GM08714 (cell line): ENCODE measurements around the gene MRPS12.
A peak's percentile ranks its signal among the peaks of the same experiment; 100 is the strongest.
"Not testable (repeated sequence)": the region's sequence is repeated elsewhere in the genome, so short reads cannot be mapped to it uniquely, and the experiment has no call there.

Source experiments
- H3K4me3 ChIP-seq: fragments of 200-500 bp; sonication (Bioruptor generic); 2 replicates; pipeline ENCODE4 v1.5.1; 2014; ENCODE audit warnings: mild to moderate bottlenecking, low read length, inconsistent platforms
- ZNF274 ChIP-seq: IDR thresholded peaks from 2 replicates; pipeline ENCODE4 v1.6.1; 2012; ENCODE audit warnings: mild to moderate bottlenecking, low read depth, low read length

The MRPS12 gene

GRCh38 chr19:38918526-38918925 is 12.2 kb upstream of the MRPS12 start:
- H3K4me3 ChIP-seq, result no peak overlapping the region
- no peak for TF ChIP-seq ZNF274

- TF ChIP-seq ZNF274, result no peak
- no peak overlapping the region for H3K4me3 ChIP-seq
These were observed 10.7 kb upstream of the MRPS12 start for GRCh38 chr19:38919837-38920601.

GRCh38 chr19:38920602-38921419 is 9.9 kb upstream of the MRPS12 start:
- no peak overlapping the region for H3K4me3 ChIP-seq
- no peak for TF ChIP-seq ZNF274

- H3K4me3 ChIP-seq, result no peak overlapping the region
- TF ChIP-seq ZNF274, result no peak
These were observed 9.1 kb upstream of the MRPS12 start for GRCh38 chr19:38921420-38922274.

GRCh38 chr19:38922482-38922881 is 8.3 kb upstream of the MRPS12 start:
- H3K4me3 ChIP-seq, result no peak overlapping the region
- TF ChIP-seq ZNF274, result no peak

GRCh38 chr19:38924388-38924787 is 6.4 kb upstream of the MRPS12 start:
- H3K4me3 ChIP-seq, result no peak overlapping the region
- TF ChIP-seq ZNF274, result no peak

- TF ChIP-seq ZNF274, result no peak
- H3K4me3 ChIP-seq, result no peak overlapping the region
These were observed 2.2 kb upstream of the MRPS12 start for GRCh38 chr19:38928391-38929001.

GRCh38 chr19:38929929-38930775 is 592 bp upstream of the MRPS12 start, which contains the start of gene SARS2:
Gene SARS2 (minus strand): TSS chr19:38930763. CDS start chr19:38930736, 27 bp downstream.
- no peak for TF ChIP-seq ZNF274
- peak within 1 kb of the TSS; percentile 86 for H3K4me3 ChIP-seq

- TF ChIP-seq ZNF274, result no peak
These were observed 713 bp downstream of the MRPS12 start for GRCh38 chr19:38931521-38931793.

GRCh38 chr19:38932425-38933179 is 1.9 kb downstream of the MRPS12 start:
- H3K4me3 ChIP-seq, result no peak overlapping the region
- TF ChIP-seq ZNF274, result no peak

More at GRCh38 chr19:38931521-38931793, 713 bp downstream of the MRPS12 start:
- H3K4me3 ChIP-seq, result peak overlapping the region; percentile 86

- no peak overlapping the region for H3K4me3 ChIP-seq
- TF ChIP-seq ZNF274, result no peak
These were observed 2.8 kb downstream of the MRPS12 start for GRCh38 chr19:38933544-38933943.

GRCh38 chr19:38939957-38940356 is 9.2 kb downstream of the MRPS12 start:
- no peak for TF ChIP-seq ZNF274
- no peak overlapping the region for H3K4me3 ChIP-seq

GRCh38 chr19:38941466-38941865 is 10.7 kb downstream of the MRPS12 start:
- not testable (repeated sequence) for H3K4me3 ChIP-seq
